PFSK-1 (cell line): ENCODE measurements around the gene MAST4.

Experiments used
- FOXP2 ChIP-seq: optimal IDR thresholded peaks from 2 replicates; pipeline ENCODE3; 2011; ENCODE audit warnings: borderline replicate concordance, control low read depth, inconsistent platforms; ENCODE audit not compliant: insufficient read depth; ENCODE audit errors: extremely low read length, extremely low read depth
- POLR2AphosphoS5 ChIP-seq: IDR thresholded peaks from 2 replicates; pipeline ENCODE4 v1.6.1; 2012; ENCODE audit warnings: low read depth, mild to moderate bottlenecking, control low read depth, low read length, moderate library complexity
- REST ChIP-seq, 2 experiments: IDR thresholded peaks; 2 replicates each; pipeline versions ENCODE4 v1.6.1 to v1.8.0; 2011 to 2012; ENCODE audit warnings: low read depth in 2 of 2, low read length in 2 of 2, control low read depth in 1 of 2, inconsistent platforms in 1 of 2, mild to moderate bottlenecking in 1 of 2, moderate library complexity in 1 of 2; ENCODE audit not compliant: insufficient read depth in 1 of 2
- SIN3A ChIP-seq: IDR thresholded peaks from 2 replicates; pipeline ENCODE4 v1.6.1; 2012; ENCODE audit warnings: mild to moderate bottlenecking, low read length, moderate library complexity, borderline replicate concordance; ENCODE audit not compliant: insufficient read depth
- TAF1 ChIP-seq: IDR thresholded peaks from 2 replicates; pipeline ENCODE4 v1.6.1; 2012; ENCODE audit warnings: low read length, control low read depth, borderline replicate concordance; ENCODE audit not compliant: insufficient read depth

Gene MAST4

GRCh38 chr5:66877843-66878242, 281.6 kb downstream of the MAST4 start:
- no peak for TF ChIP-seq TAF1
- peak; percentile 11; the same call in 1 of the 2 replicates for TF ChIP-seq SIN3A
- no peak for TF ChIP-seq FOXP2

- TF ChIP-seq TAF1 (no peak), POLR2AphosphoS5 (no peak), FOXP2 (no peak), REST (IDR thresholded peaks at IDR 0.05; ENCODE audit: insufficient read depth in 1 of 2, low read depth in 2 of 2, low read length in 2 of 2) (no peak), SIN3A (no peak)
Measured at GRCh38 chr5:66880401-66880800, 284.2 kb downstream of the MAST4 start.

GRCh38 chr5:66881480-66882161, 285.4 kb downstream of the MAST4 start:
- TF ChIP-seq SIN3A = no peak
- no peak for TF ChIP-seq FOXP2
- no peak for TF ChIP-seq REST (IDR thresholded peaks at IDR 0.05; ENCODE audit: insufficient read depth in 1 of 2, low read depth in 2 of 2, low read length in 2 of 2)
- no peak for TF ChIP-seq TAF1
- TF ChIP-seq POLR2AphosphoS5 = no peak

- TF ChIP-seq TAF1 (no peak), FOXP2 (no peak)
Measured at GRCh38 chr5:66882606-66883227, 286.5 kb downstream of the MAST4 start.

GRCh38 chr5:66884564-66885243, 288.5 kb downstream of the MAST4 start:
- TF ChIP-seq REST (IDR thresholded peaks at IDR 0.05; ENCODE audit: insufficient read depth in 1 of 2, low read depth in 2 of 2, low read length in 2 of 2) (no peak), FOXP2 (no peak), TAF1 (no peak), POLR2AphosphoS5 (no peak)

- no peak for TF ChIP-seq REST (IDR thresholded peaks at IDR 0.05; ENCODE audit: insufficient read depth in 1 of 2, low read depth in 2 of 2, low read length in 2 of 2)
- TF ChIP-seq POLR2AphosphoS5 = no peak
- no peak for TF ChIP-seq TAF1
- no peak for TF ChIP-seq FOXP2
- TF ChIP-seq SIN3A = no peak
Measured at GRCh38 chr5:66886941-66887340, 290.7 kb downstream of the MAST4 start.
